Chondrocyte (in vitro differentiated cells): ENCODE data around the gene CYP2A6. TPM values are rescaled to one million over a fixed set of nuclear protein-coding genes. Genes with fewer than 3 reads are reported as not detected.
A peak's percentile ranks its signal among the peaks of the same experiment; 100 is the strongest.
"Not testable (repeated sequence)": the region's sequence is repeated elsewhere in the genome, so short reads cannot be mapped to it uniquely, and the experiment has no call there.

Experiments
- DNase-seq: peaks from one replicate; pipeline ENCODE4 v3.0.0; 2021; ENCODE audit warnings: mixed read lengths, low spot score
- H3K27ac Mint-ChIP-seq: one replicate; pipeline ENCODE4 v1.8.0; 2021; ENCODE audit warnings: mild to moderate bottlenecking, moderate library complexity, mixed read lengths; ENCODE audit not compliant: unreplicated experiment
- H3K27me3 Mint-ChIP-seq: 2 replicates; pipeline ENCODE4 v1.8.0; 2021; ENCODE audit warnings: low read depth, mixed read lengths
- H3K36me3 Mint-ChIP-seq: 2 replicates; pipeline ENCODE4 v1.8.0; 2021; ENCODE audit warnings: low read depth, mixed read lengths
- H3K4me1 Mint-ChIP-seq: 2 replicates; pipeline ENCODE4 v1.8.0; 2021; ENCODE audit warnings: low read depth, mild to moderate bottlenecking, mixed read lengths
- H3K4me3 Mint-ChIP-seq: one replicate; pipeline ENCODE4 v1.8.0; 2021; ENCODE audit warnings: mild to moderate bottlenecking, moderate library complexity, mixed read lengths; ENCODE audit not compliant: unreplicated experiment
- H3K9me3 Mint-ChIP-seq: 2 replicates; pipeline ENCODE4 v1.8.0; 2021; ENCODE audit warnings: low read depth, mixed read lengths
- total RNA-seq: library from RNA; stranded (reverse); gene quantifications from 3 replicates; pipeline ENCODE4 v1.2.1, GENCODE V29; 2021
- TF ChIP-seq, protein P1 (sequence below): fragments of 200-600 bp; sonication (generic); IDR thresholded peaks from 2 replicates; pipeline ENCODE4 v1.5.0; 2021; ENCODE audit warnings: antibody characterized with exemption, mild to moderate bottlenecking, moderate library complexity

The CYP2A6 gene
- total RNA-seq, 1 donor from 2014 or later: not detected

DNA sequence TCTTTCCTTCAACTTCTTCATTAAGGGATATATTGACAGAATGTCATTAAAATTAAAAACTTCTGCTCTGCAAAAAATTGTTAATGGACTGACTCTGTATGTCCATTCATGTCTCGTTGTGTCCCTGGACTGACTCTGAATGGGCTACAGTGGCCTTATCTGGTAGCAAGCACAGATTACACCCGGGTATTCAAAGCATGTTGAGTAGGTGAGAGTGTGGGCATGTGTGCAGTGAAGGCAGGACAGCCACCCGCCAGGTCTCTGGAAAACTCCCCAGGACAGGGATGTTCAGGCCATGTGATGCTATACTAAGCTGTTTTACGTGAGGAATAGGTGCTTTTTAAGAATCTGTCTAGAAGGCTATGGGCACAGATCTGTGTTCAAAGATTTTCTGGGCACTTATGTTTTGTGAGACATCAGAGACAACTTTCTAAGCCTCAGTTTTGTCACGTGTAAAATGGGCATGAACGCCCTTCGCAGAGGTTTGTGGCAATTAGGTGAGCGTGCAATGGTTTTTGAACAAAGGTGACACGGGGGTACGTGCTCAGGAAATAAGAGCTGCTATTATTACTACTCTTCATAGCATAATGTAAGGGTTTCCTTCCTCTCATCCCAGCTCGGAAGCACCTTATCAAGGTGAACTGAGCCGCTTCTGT is 7.1 kb downstream of the CYP2A6 start:
- not testable (repeated sequence) for H3K4me3 Mint-ChIP-seq, H3K9me3 Mint-ChIP-seq, H3K36me3 Mint-ChIP-seq, H3K27ac Mint-ChIP-seq, H3K4me1 Mint-ChIP-seq, DNase-seq
- peaks cover 36% of the 10 kb centered on the region for H3K27me3 Mint-ChIP-seq

DNA sequence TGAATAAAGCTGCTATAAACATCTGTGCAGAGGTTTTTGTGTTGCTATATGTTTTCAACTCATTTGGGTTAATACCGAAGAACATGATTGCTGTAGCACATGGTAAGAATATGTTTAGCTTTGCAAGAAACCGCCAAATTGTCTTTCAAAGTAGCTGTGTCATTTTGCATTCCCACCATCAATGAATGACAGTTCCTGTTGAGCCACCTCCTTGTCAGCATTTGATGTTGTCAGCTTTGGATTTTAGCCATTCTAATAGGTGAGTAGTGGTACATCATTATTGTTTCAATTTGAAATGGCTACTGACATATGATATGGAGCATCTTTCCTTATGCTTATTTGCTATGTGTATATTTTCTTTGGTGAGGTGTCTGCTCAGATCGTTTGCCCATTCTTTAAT is 8.2 kb downstream of the CYP2A6 start:
- not testable (repeated sequence) for H3K36me3 Mint-ChIP-seq, H3K4me3 Mint-ChIP-seq, H3K9me3 Mint-ChIP-seq, DNase-seq, H3K4me1 Mint-ChIP-seq, H3K27ac Mint-ChIP-seq
- peaks cover 24% of the 10 kb centered on the region for H3K27me3 Mint-ChIP-seq

DNA sequence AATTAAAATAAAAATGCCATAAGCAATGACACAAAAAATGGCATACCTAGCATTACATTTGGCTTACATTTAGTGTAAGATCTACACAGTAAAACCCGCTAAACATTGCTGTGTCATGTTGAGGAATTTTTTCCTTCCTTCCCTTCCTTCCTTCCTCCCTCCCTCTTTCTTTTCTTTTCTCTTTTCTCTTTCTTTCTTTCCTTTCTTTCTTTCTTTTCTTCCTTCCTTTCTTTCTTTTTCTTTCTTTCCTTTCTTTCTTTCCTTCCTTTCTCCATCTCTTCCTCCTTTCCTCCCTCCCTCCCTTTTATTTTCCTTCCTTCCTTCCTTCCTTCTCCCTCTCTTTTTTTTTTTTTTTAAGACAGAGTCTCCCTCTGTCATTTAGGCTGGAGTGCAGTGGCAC is 11.8 kb downstream of the CYP2A6 start:
- not testable (repeated sequence) for DNase-seq, H3K4me3 Mint-ChIP-seq, H3K36me3 Mint-ChIP-seq, H3K4me1 Mint-ChIP-seq, H3K27ac Mint-ChIP-seq, H3K9me3 Mint-ChIP-seq, H3K27me3 Mint-ChIP-seq

DNA sequence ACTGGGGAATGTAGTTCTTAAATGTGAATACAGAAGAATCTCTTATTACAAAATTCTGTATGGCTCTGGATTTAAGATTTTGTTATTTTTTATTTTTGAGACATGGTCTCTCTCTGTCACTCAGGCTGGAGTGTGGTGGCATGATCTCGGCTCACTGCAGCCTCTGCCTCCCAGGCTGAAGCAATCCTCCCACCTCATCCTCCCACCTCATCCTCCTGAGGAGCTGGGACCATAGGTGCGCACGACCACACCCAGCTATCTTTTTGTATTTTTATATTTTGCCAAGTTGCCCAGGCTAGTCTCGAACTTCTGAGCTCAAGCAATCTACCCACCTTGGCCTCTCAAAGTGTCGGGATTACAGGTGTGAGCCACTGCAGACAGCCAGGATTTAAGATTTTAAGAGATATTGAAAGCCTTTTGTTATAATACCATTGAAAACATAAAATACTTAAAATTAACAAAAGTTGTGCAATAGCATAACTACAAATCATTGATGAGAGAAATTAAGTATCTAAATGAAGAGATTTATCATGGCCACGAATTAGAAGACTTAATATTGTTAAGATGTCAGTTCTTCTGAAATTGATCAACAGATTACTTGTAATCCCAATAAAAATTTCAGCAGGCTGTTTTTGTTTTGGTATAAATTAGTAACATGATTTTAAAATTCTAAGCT is 13.4 kb downstream of the CYP2A6 start:
- peaks cover 4% of the 10 kb centered on the region for H3K36me3 Mint-ChIP-seq
- TF ChIP-seq, protein P1, sequence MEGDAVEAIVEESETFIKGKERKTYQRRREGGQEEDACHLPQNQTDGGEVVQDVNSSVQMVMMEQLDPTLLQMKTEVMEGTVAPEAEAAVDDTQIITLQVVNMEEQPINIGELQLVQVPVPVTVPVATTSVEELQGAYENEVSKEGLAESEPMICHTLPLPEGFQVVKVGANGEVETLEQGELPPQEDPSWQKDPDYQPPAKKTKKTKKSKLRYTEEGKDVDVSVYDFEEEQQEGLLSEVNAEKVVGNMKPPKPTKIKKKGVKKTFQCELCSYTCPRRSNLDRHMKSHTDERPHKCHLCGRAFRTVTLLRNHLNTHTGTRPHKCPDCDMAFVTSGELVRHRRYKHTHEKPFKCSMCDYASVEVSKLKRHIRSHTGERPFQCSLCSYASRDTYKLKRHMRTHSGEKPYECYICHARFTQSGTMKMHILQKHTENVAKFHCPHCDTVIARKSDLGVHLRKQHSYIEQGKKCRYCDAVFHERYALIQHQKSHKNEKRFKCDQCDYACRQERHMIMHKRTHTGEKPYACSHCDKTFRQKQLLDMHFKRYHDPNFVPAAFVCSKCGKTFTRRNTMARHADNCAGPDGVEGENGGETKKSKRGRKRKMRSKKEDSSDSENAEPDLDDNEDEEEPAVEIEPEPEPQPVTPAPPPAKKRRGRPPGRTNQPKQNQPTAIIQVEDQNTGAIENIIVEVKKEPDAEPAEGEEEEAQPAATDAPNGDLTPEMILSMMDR: no peak
- H3K27ac Mint-ChIP-seq: no peak overlapping the region
- DNase-seq: no peak
- peaks cover 3% of the 10 kb centered on the region for H3K27me3 Mint-ChIP-seq
- no peak overlapping the region for H3K4me3 Mint-ChIP-seq
- H3K9me3 Mint-ChIP-seq: peaks cover 3% of the 10 kb centered on the region
- H3K4me1 Mint-ChIP-seq: peaks cover 4% of the 10 kb centered on the region

DNA sequence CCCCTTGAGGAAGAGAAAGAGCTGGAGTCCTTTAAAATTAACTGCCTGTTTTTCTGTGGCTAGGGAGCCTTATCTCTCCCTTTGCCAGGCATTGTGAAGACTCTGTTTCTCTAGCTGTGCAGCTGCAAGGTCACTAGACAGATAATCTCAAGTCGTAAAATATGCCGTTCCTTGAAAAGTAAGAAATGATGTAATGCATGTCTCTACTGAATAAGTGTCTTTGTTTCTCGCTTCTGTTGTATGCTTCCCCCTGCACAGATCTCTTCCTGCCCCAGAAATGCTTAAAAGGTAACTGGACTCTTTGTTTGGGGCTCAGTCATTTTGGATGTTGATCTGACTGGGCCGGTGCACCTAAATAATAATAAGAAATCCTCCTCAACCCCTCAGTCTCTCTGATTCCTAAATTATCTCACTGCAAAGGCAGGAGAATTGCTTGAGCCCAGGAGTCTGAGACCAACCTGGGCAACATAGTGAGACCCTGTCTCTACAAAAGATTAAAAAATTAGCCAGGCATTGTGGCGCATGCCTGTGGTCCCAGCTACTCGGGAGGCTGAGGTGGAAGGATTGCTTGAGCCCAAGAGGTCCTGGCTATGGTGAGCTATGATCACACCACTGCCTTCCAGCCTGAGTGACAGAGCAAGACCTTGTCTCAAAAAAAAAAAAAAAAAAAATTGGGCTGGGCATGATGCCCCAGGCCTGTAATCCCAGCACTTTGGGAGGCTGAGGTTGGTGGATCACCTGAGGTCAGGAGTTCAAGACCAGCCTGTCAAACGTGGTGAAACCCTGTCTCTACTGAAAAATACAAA is 16.3 kb downstream of the CYP2A6 start:
- peaks cover 12% of the 10 kb centered on the region for H3K4me1 Mint-ChIP-seq
- H3K4me3 Mint-ChIP-seq, DNase-seq, H3K36me3 Mint-ChIP-seq, H3K27ac Mint-ChIP-seq, H3K9me3 Mint-ChIP-seq, H3K27me3 Mint-ChIP-seq: not testable (repeated sequence)

DNA sequence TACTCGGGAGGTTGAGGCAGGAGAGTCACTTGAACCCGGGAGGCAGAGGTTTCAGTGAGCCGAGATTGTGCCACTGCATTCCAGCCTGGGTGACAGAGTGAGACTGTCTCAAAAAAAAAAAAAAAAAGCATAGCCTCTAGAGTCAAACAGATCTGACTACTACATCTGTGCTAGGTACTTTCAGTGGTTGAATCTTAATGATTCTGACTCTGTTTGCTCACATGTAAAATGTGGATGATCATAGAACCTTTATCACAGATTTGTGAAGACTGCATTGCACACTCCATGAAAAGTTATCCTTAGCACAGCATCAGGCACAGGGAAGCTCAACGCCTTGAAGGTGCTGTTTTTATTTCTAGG is 17.8 kb downstream of the CYP2A6 start:
- not testable (repeated sequence) for DNase-seq, H3K27me3 Mint-ChIP-seq, H3K4me3 Mint-ChIP-seq, H3K36me3 Mint-ChIP-seq, H3K9me3 Mint-ChIP-seq
- peak overlapping the region; percentile 79 for H3K27ac Mint-ChIP-seq
- H3K4me1 Mint-ChIP-seq: peaks cover 12% of the 10 kb centered on the region

DNA sequence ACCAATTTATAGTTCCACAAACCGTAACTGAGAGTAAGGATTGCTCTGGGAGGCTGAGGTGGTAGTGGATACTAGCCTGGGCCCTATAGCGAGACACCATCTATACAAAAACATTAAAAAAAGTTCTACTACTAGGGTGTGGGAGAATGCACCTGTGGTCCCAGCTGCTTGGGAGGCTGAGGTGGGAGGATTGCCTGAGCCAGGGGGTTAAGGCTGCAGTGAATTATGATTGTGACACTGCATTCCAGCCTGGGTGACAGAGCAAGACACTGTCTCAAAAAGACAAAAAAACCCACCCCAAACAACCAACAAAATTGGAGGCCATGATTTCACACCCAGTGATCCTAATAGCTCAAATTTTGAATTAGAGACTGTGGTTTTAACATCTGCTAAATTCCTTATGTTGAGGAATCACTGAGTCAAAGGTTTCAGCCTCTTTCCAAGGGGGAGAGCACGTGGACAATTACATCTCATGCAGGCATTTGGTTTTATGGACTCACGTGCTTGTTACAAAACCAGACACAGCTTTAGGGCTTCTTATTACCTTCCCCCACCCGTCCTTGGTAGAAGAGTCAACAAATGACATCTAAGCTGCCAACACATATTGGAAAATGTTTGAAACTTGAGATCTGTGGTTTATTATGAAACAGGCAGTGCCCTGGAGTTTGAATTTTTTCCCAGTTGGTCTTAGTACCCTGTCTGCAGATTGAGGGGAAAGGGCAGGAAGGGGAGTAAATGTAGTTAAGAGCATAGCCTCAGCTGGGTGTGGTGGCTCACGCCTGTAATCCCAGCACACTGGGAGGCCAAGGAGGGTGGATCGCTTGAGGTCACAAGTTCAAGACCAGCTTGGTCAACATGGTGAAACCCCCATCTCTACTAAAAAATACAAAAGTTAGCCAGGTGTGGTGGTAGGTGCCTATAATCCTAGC is 18.5 kb downstream of the CYP2A6 start:
- TF ChIP-seq, protein P1: no peak
- no peaks in the 10 kb centered on the region for H3K9me3 Mint-ChIP-seq
- DNase-seq: no peak
- peaks cover 13% of the 10 kb centered on the region for H3K36me3 Mint-ChIP-seq
- H3K4me3 Mint-ChIP-seq: no peak overlapping the region
- H3K27ac Mint-ChIP-seq: peak overlapping the region; percentile 79
- peaks cover 12% of the 10 kb centered on the region for H3K4me1 Mint-ChIP-seq
- no peaks in the 10 kb centered on the region for H3K27me3 Mint-ChIP-seq

DNA sequence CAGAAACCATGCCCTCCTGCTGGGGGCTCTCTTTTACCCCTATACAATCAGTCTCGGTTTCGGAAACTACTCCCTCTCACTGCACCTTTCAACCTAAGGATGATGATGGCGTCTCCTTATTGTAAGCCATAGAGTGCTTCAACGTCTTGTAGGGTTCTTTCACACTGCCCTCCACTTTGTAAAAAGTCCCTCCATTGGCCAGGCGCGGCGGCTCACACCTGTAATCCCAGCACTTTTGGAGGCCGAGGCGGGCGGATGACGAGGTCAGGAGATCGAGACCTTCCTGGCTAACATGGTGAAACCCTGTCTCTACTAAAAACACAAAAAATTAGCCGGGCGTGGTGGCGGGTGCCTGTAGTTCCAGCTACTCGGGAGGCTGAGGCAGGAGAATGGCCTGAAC is 19.5 kb downstream of the CYP2A6 start:
- H3K9me3 Mint-ChIP-seq, H3K4me3 Mint-ChIP-seq, DNase-seq, H3K27me3 Mint-ChIP-seq, H3K27ac Mint-ChIP-seq: not testable (repeated sequence)
- Mint-ChIP-seq H3K36me3 (peaks cover 16% of the 10 kb centered on the region), H3K4me1 (peaks cover 12% of the 10 kb centered on the region)
